IMR-90 (cell line): ENCODE data around the gene NRL. TPM values are rescaled to one million over a fixed set of nuclear protein-coding genes. Genes with fewer than 3 reads are reported as not detected.

Experiments
- ATAC-seq: fragments of 200-7000 bp; cut with Tn5 transposase; 2 replicates; pipeline ENCODE4 v1.9.1; 2020; ENCODE audit warnings: low read depth, mild to moderate bottlenecking, moderate library complexity
- BruUV-seq: library from RNA; stranded (reverse); fragments of 400-500 nt; replicated peaks from 2 replicates; lab custom pipeline; 2021; lab: Mats Ljungman, UMichigan
- CTCF ChIA-PET: fragments of 300-600 bp; formaldehyde crosslinking; extraction: SDS; loops from one replicate; lab custom pipeline; 2021; ENCODE audit warnings: antibody characterized with exemption; lab: Yijun Ruan, JAX
- POLR2A ChIA-PET: fragments of 300-600 bp; sonication (Branson Sonifier 250); formaldehyde crosslinking; loops from one replicate; lab custom pipeline; 2022; ENCODE audit warnings: antibody characterized with exemption; ENCODE audit not compliant: unreplicated experiment; lab: Charles Lee
- DNase-seq: peaks from one replicate; pipeline ENCODE4 v3.0.0; 2013
- H2AFZ ChIP-seq: replicated peaks from 2 replicates; pipeline ENCODE3; 2013; ENCODE audit warnings: low read length, mild to moderate bottlenecking; ENCODE audit not compliant: poor library complexity
- H2AK5ac ChIP-seq: 2 replicates; pipeline ENCODE4 v1.6.1; 2013; ENCODE audit warnings: low read depth, low read length, inconsistent platforms
- H2AK9ac ChIP-seq: replicated peaks from 2 replicates; pipeline ENCODE3; 2013; ENCODE audit warnings: mild to moderate bottlenecking, low read depth, low read length, moderate library complexity; ENCODE audit not compliant: poor library complexity
- H2BK120ac ChIP-seq: 2 replicates; pipeline ENCODE4 v1.6.1; 2013; ENCODE audit warnings: low read depth, low read length, inconsistent platforms
- H2BK15ac ChIP-seq: 3 replicates; pipeline ENCODE4 v1.6.1; 2013; ENCODE audit warnings: low read depth, low read length, inconsistent platforms
- H2BK20ac ChIP-seq: 2 replicates; pipeline ENCODE4 v1.6.1; 2013; ENCODE audit warnings: low read depth, mild to moderate bottlenecking, inconsistent platforms, low read length, moderate library complexity
- H2BK5ac ChIP-seq: 2 replicates; pipeline ENCODE4 v1.6.1; 2013; ENCODE audit warnings: mild to moderate bottlenecking, low read depth, low read length, inconsistent platforms; ENCODE audit not compliant: poor library complexity, severe bottlenecking
- H3K14ac ChIP-seq: replicated peaks from 2 replicates; pipeline ENCODE4 v1.6.1; 2013; ENCODE audit warnings: low read depth, low read length, inconsistent platforms
- H3K18ac ChIP-seq: 2 replicates; pipeline ENCODE4 v1.6.1; 2013; ENCODE audit warnings: low read depth, low read length, control low read depth
- H3K23ac ChIP-seq: 2 replicates; pipeline ENCODE4 v1.6.1; 2013; ENCODE audit warnings: low read depth, low read length, inconsistent platforms
- H3K27ac ChIP-seq: 2 replicates; pipeline ENCODE4 v1.5.1; 2013; ENCODE audit warnings: mild to moderate bottlenecking, control low read depth, low read length; ENCODE audit not compliant: insufficient read depth
- H3K27me3 ChIP-seq: 2 replicates; pipeline ENCODE4 v1.6.1; 2013; ENCODE audit warnings: low read length; ENCODE audit not compliant: control insufficient read depth, insufficient read depth
- H3K36me3 ChIP-seq: 2 replicates; pipeline ENCODE4 v1.6.1; 2013; ENCODE audit warnings: low read length, mixed read lengths; ENCODE audit not compliant: control insufficient read depth, insufficient read depth
- H3K4ac ChIP-seq: 2 replicates; pipeline ENCODE4 v1.6.1; 2013; ENCODE audit warnings: low read depth, low read length, inconsistent platforms
- H3K4me1 ChIP-seq: 2 replicates; pipeline ENCODE4 v1.6.1; 2013; ENCODE audit warnings: low read length, mixed read lengths; ENCODE audit not compliant: control insufficient read depth, insufficient read depth
- H3K4me2 ChIP-seq: 2 replicates; pipeline ENCODE4 v1.6.1; 2013; ENCODE audit warnings: low read depth, mild to moderate bottlenecking, control low read depth, low read length, moderate library complexity
- H3K4me3 ChIP-seq: 2 replicates; pipeline ENCODE4 v1.5.1; 2013; ENCODE audit warnings: low read depth, mild to moderate bottlenecking, control low read depth, low read length, moderate library complexity; ENCODE audit not compliant: insufficient read depth
- H3K56ac ChIP-seq: 2 replicates; pipeline ENCODE4 v1.6.1; 2013; ENCODE audit warnings: low read length, inconsistent platforms; ENCODE audit not compliant: insufficient read depth; ENCODE audit errors: extremely low read depth
- H3K79me1 ChIP-seq, 2 experiments: 2 replicates each; pipeline ENCODE4 v1.6.1; 2013; ENCODE audit warnings: low read length in 2 of 2, inconsistent platforms in 1 of 2, low read depth in 1 of 2
- H3K9ac ChIP-seq: 2 replicates; pipeline ENCODE4 v1.6.1; 2013; ENCODE audit warnings: low read depth, low read length, control low read depth
- H3K9me1 ChIP-seq: 2 replicates; pipeline ENCODE4 v1.6.1; 2013; ENCODE audit warnings: low read length, inconsistent platforms; ENCODE audit not compliant: insufficient read depth
- H3K9me3 ChIP-seq: 2 replicates; pipeline ENCODE4 v1.6.1; 2013; ENCODE audit warnings: low read length; ENCODE audit not compliant: control insufficient read depth, insufficient read depth
- H4K20me1 ChIP-seq: 2 replicates; pipeline ENCODE4 v1.6.1; 2013; ENCODE audit warnings: low read length, inconsistent platforms; ENCODE audit not compliant: insufficient read depth
- H4K5ac ChIP-seq: 2 replicates; pipeline ENCODE4 v1.6.1; 2013; ENCODE audit warnings: mild to moderate bottlenecking, low read depth, low read length, control low read depth
- H4K8ac ChIP-seq, 2 experiments: 2 replicates each; pipeline ENCODE4 v1.6.1; 2013; ENCODE audit warnings: low read depth in 2 of 2, low read length in 2 of 2, control low read depth in 1 of 2, inconsistent platforms in 1 of 2
- H4K91ac ChIP-seq: 2 replicates; pipeline ENCODE4 v1.6.1; 2013; ENCODE audit warnings: low read depth, low read length, inconsistent platforms; ENCODE audit not compliant: insufficient read depth
- RFX5 ChIP-seq: IDR thresholded peaks from 2 replicates; pipeline ENCODE4 v1.8.0; 2012; ENCODE audit warnings: low read depth, mild to moderate bottlenecking, low read length, moderate library complexity
- WGBS, 2 experiments: methylation state at CpG; one replicate each; pipeline versions ENCODE4 v1.1.5 to v1.1.7; 2013; ENCODE audit warnings: missing lambda C conversion rate in 2 of 2; ENCODE audit not compliant: insufficient read length in 1 of 2; ENCODE audit errors: extremely low coverage in 2 of 2; 5-methylcytosine and 5-hydroxymethylcytosine counted together
- dilution Hi-C: fragments of 300-500 bp; cut with HindIII; formaldehyde crosslinking; loops from one replicate; pipeline ENCODE4 v1.14.3; 2018; ENCODE audit warnings: low sequenced_read_pairs; ENCODE audit not compliant: unreplicated experiment
- in situ Hi-C: fragments of 300-500 bp; cut with MboI; formaldehyde crosslinking; loops from 3 replicates; pipeline ENCODE4 v1.14.3; 2019; ENCODE audit warnings: low sequenced_read_pairs, inconsistent platforms, mixed read lengths
- intact Hi-C: fragments of 100-400 bp; cut with micrococcal nuclease; formaldehyde crosslinking; loops from 2 replicates; pipeline ENCODE4 v1.10.0; 2022
- polyA plus RNA-seq, 3 experiments: library from polyadenylated mRNA; depleted of rRNA; stranded (reverse); fragments of >200 nt; gene quantifications; 2 replicates each; pipeline ENCODE4 v1.2.3, GENCODE V29; 2012; ENCODE audit warnings: low replicate concordance in 1 of 3
- total RNA-seq: library from RNA; depleted of rRNA; stranded (reverse); fragments of >200 nt; gene quantifications from 2 replicates; pipeline ENCODE4 v1.2.3, GENCODE V29; 2012

Gene NRL
- total and polyA plus RNA-seq, 2 of the 4 experiments (the other 2 are of a cell fraction) = 0.18 to 0.70 TPM

- DNase-seq (no peak), ATAC-seq (no peak)
- no peak overlapping the region for H3K4ac ChIP-seq
- no peaks in the 10 kb centered on the region for H4K20me1 ChIP-seq
- no peak overlapping the region for H2BK20ac ChIP-seq
- BruUV-seq = no TSS peak
- WGBS, 2 experiments = 10% methylated on average over 2 of the region's 5 CpGs; no CpG with 5 or more reads in 1 of the 2 experiments
- ChIA-PET CTCF (no interaction called here), POLR2A (no interaction called here)
- no peak overlapping the region for H2BK5ac ChIP-seq
- H3K18ac ChIP-seq = no peak overlapping the region
- no peaks in the 10 kb centered on the region for H3K79me1 ChIP-seq
- no peaks in the 10 kb centered on the region for H3K4me1 ChIP-seq
- H3K14ac ChIP-seq = no peak overlapping the region
- no peak overlapping the region for H3K27ac ChIP-seq
- H3K9ac ChIP-seq = no peak overlapping the region
- no peaks in the 10 kb centered on the region for H3K9me3 ChIP-seq
- peaks cover 13% of the 10 kb centered on the region for H3K27me3 ChIP-seq
- TF ChIP-seq RFX5 = no peak
- in situ Hi-C loops (no loop called here), intact Hi-C loops (no loop called here), dilution Hi-C loops (no loop called here)
- H3K9me1 ChIP-seq = no peaks in the 10 kb centered on the region
- H3K4me3 ChIP-seq = no peak overlapping the region
- no peak overlapping the region for H4K8ac ChIP-seq
- H2AK9ac ChIP-seq = no peak overlapping the region
- H2BK15ac ChIP-seq = no peak overlapping the region
- no peak overlapping the region for H2AK5ac ChIP-seq
- no peak overlapping the region for H3K4me2 ChIP-seq
- H4K5ac ChIP-seq = no peak overlapping the region
- H4K91ac ChIP-seq = no peak overlapping the region
- no peak overlapping the region for H2AFZ ChIP-seq
- H2BK120ac ChIP-seq = no peak overlapping the region
- H3K56ac ChIP-seq = no peak overlapping the region
- no peak overlapping the region for H3K23ac ChIP-seq
- H3K36me3 ChIP-seq = no peaks in the 10 kb centered on the region
These were observed 72.0 kb downstream of the NRL start for GRCh38 chr14:24042746-24043145.
